Right forelimb (tissue), 1 donor: Measurements from ENCODE around the gene PRKX.
"Not testable (repeated sequence)": the region's sequence is repeated elsewhere in the genome, so short reads cannot be mapped to it uniquely, and the experiment has no call there.

Source experiments
- DNase-seq: peaks from one replicate; pipeline ENCODE4 v3.0.0-alpha.2; 2018

PRKX gene

DNA sequence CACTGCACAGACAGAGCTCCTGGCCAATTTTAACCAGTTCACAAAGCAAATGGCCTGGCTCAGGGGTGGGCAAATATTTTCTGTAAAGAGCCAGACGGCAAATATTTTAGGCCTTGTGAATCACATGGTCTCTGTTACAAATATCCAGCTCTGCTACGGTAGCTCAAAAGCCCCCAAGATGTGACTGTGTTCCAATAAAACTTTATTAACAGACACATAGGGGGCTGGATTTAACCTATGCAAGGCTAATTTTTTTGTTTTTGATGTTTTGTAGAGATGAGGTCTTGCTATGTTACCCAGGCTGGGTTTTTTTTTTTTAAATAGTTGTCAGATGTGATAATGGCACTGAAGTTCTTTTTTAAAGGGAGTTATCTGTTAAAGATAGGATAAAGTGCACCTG is 65.4 kb downstream of the PRKX start:
- no peak for DNase-seq

GRCh38 chrX:3639858-3640631 is 73.4 kb downstream of the PRKX start:
- not testable (repeated sequence) for DNase-seq

DNA sequence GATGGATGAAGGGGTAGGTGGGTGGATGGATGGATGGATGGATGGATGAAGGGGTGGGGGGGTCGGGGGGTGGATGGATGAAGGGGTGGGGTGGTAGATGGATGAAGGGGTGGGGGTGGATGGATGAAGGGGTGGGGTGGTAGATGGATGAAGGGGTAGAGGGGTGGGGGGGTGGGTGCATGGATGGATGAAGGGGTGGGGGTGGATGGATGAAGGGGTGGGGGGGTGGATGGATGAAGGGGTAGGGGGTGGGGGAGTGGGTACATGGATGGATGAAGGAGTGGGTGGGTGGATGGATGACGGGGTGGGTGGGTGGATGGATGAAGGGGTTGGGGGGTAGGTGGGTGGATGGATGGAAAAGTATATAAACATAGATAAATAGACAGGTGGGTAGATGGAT is 74.2 kb downstream of the PRKX start:
- DNase-seq: no peak

DNA sequence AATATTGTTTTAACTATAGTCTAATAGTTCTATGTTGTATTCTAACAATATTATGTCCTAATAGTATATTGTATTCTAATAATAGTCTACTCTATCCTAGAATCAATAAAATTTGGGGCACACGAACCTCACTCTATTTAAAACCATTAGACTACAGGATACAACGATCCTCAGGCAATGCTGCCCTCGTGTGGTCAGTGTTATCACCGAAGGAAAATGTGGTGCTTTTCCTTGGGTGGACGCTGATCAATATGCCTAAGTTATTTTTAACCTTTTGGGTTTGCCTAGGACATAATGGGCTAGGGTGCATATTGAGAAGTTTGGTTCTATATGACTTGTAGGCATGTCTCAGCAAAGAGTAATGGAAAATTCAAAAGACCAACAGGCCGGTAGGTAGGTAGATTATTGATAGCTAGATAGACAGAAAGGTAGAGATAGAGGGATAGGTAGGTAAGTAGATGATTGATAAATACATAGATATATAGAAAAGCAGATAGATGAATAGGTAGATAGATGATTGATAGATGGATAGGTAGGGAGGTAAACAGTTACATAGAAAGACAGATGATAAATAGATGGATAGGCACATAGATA is 75.1 kb downstream of the PRKX start:
- peak; percentile 58 for DNase-seq

GRCh38 chrX:3636803-3637202 is 76.6 kb downstream of the PRKX start:
- no peak for DNase-seq

GRCh38 chrX:3631196-3631595 is 82.3 kb downstream of the PRKX start:
- no peak for DNase-seq

- no peak for DNase-seq
Observed at GRCh38 chrX:3627594-3627993, 85.9 kb downstream of the PRKX start.

DNA sequence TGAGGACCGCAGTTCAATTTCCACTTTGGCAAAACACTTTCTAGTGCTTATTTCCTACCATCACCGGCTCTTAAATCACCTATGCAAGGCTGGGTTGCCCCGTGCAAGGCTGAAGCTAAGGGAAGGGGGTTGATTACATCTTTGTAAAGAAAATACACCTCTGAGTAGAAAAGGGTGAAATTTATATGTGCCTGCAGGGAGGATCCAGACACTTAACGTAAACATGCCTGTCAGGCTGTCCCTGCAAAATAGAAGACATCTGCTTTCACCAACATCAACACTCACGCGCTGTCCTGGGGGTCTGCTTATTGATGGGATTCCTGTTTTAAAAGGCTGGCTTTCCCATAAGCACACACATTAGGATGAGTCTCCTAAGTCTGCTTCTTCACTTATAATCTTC is 92.0 kb downstream of the PRKX start:
- DNase-seq: no peak

GRCh38 chrX:3611744-3612143 is 101.7 kb downstream of the PRKX start:
- not testable (repeated sequence) for DNase-seq

DNA sequence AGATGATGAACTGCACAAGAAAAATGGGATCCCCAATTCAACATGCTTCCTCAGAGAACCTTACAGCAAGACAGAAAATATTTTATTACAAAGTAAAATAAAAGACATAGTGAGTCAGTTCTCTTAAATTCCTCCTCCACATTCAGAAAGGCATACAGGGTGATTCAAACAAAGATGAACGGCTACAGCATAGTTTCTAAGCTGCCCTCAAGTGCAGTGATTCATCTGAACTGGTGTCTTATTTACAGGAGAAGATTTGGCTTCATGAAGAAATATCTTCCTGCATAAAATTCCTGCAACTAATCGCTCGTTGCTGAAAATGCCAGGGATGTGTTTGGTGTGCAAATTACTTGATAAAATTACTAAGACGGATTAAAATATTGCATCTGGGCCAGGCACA is 103.6 kb downstream of the PRKX start:
- no peak for DNase-seq

GRCh38 chrX:3603026-3603661 is 110.3 kb downstream of the PRKX start:
- DNase-seq: no peak

GRCh38 chrX:3599802-3600430 is 113.5 kb downstream of the PRKX start:
- peak; percentile 50 for DNase-seq

- DNase-seq: peak; percentile 43
Observed at GRCh38 chrX:3598709-3599108, 114.7 kb downstream of the PRKX start.

GRCh38 chrX:3598046-3598605 is 115.3 kb downstream of the PRKX start:
- DNase-seq: no peak

- no peak for DNase-seq
Observed at GRCh38 chrX:3592184-3592583, 121.3 kb downstream of the PRKX start.

GRCh38 chrX:3589474-3589873 is 124.0 kb downstream of the PRKX start:
- DNase-seq: no peak

GRCh38 chrX:3585719-3586118 is 127.7 kb downstream of the PRKX start:
- no peak for DNase-seq

- no peak for DNase-seq
Observed at GRCh38 chrX:3584415-3584996, 128.9 kb downstream of the PRKX start.

GRCh38 chrX:3582451-3582850 is 131.0 kb downstream of the PRKX start:
- no peak for DNase-seq

- DNase-seq: no peak
Observed at GRCh38 chrX:3581609-3582108, 131.8 kb downstream of the PRKX start.

- no peak for DNase-seq
Observed at GRCh38 chrX:3577551-3577950, 135.9 kb downstream of the PRKX start.

DNA sequence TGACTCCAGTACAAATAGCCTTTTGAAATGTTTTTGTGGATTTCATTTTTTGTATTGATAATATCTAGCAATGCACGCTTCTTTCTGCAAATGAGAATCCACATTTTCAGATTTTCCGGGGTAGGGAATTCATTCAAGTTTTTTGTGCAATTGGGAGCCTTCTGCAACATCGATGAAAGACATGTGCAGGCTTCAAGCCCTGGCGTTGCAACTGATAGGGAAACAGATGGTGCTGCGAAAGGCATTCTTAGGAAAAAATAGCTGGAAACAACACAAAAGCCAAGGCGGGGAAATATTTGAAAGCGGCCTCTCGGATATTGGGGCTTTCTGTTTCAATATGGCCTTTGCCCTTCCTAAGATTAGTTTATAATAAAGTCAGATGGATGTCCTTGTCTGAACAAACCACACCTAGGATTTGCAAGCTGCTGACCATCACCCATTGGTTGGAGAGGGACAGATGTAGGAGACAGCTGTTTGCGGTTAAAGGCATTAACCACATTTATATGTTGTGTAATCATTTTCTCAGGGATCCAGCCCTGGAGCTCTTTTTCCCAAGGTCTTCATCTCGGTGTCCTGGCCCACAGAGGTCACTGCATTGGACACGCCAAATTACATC is 136.5 kb downstream of the PRKX start:
- peak; percentile 43 for DNase-seq
